Trophoblast cell (in vitro differentiated cells and primary cell): ENCODE data around the gene GLDC.

Source experiments
- DNase-seq, 2 donors: peaks; one replicate each; pipeline ENCODE4 v3.0.0-alpha.2; 2016
- H2AFZ ChIP-seq: 2 replicates; pipeline ENCODE4 v1.6.1; 2013; ENCODE audit warnings: low read length, moderate library complexity, mild to moderate bottlenecking; ENCODE audit not compliant: insufficient read depth, poor library complexity
- H2AK5ac ChIP-seq: 2 replicates; pipeline ENCODE4 v1.6.1; 2013; ENCODE audit warnings: mild to moderate bottlenecking, low read length
- H2BK120ac ChIP-seq: 2 replicates; pipeline ENCODE4 v1.6.1; 2013; ENCODE audit warnings: low read length, mild to moderate bottlenecking, moderate library complexity; ENCODE audit not compliant: insufficient read depth, poor library complexity
- H2BK12ac ChIP-seq: 2 replicates; pipeline ENCODE4 v1.6.1; 2013; ENCODE audit warnings: mild to moderate bottlenecking, low read length, moderate library complexity
- H2BK5ac ChIP-seq: 2 replicates; pipeline ENCODE4 v1.6.1; 2013; ENCODE audit warnings: low read length, low read depth, moderate library complexity, mild to moderate bottlenecking; ENCODE audit not compliant: poor library complexity
- H3K14ac ChIP-seq: 2 replicates; pipeline ENCODE4 v1.6.1; 2013; ENCODE audit warnings: mild to moderate bottlenecking, low read length
- H3K18ac ChIP-seq: 2 replicates; pipeline ENCODE4 v1.6.1; 2013; ENCODE audit warnings: mild to moderate bottlenecking, low read length
- H3K23ac ChIP-seq: 2 replicates; pipeline ENCODE4 v1.6.1; 2013; ENCODE audit warnings: low read length
- H3K27ac ChIP-seq: 2 replicates; pipeline ENCODE4 v1.5.1; 2013; ENCODE audit warnings: low read depth, mild to moderate bottlenecking, inconsistent platforms, low read length, moderate library complexity
- H3K27me3 ChIP-seq: 2 replicates; pipeline ENCODE4 v1.6.1; 2013; ENCODE audit warnings: inconsistent platforms, mild to moderate bottlenecking, low read length, moderate library complexity; ENCODE audit not compliant: insufficient read depth
- H3K36me3 ChIP-seq, 2 experiments: 1 replicate in 1 of 2; 2 replicates in 1 of 2; pipeline ENCODE4 v1.6.1; 2013; ENCODE audit warnings: low read length in 2 of 2, mild to moderate bottlenecking in 2 of 2, moderate library complexity in 1 of 2; ENCODE audit not compliant: insufficient read depth in 2 of 2, control insufficient read depth in 1 of 2
- H3K4ac ChIP-seq: 2 replicates; pipeline ENCODE4 v1.6.1; 2013; ENCODE audit warnings: low read depth, mild to moderate bottlenecking, low read length, moderate library complexity
- H3K4me1 ChIP-seq, 2 experiments: 1 replicate in 1 of 2; 2 replicates in 1 of 2; pipeline ENCODE4 v1.6.1; 2013; ENCODE audit warnings: low read length in 2 of 2, mild to moderate bottlenecking in 2 of 2, moderate library complexity in 1 of 2; ENCODE audit not compliant: insufficient read depth in 2 of 2, control insufficient read depth in 1 of 2
- H3K4me2 ChIP-seq: 2 replicates; pipeline ENCODE4 v1.6.1; 2013; ENCODE audit warnings: inconsistent platforms, mild to moderate bottlenecking, low read length, moderate library complexity
- H3K4me3 ChIP-seq: 2 replicates; pipeline ENCODE4 v1.5.1; 2013; ENCODE audit warnings: mild to moderate bottlenecking, low read depth, low read length, inconsistent platforms
- H3K79me1 ChIP-seq: one replicate; pipeline ENCODE4 v1.6.1; 2013; ENCODE audit warnings: low read length
- H3K79me2 ChIP-seq: 2 replicates; pipeline ENCODE4 v1.6.1; 2013; ENCODE audit warnings: low read length, mild to moderate bottlenecking; ENCODE audit not compliant: control insufficient read depth, insufficient read depth, poor library complexity
- H3K9ac ChIP-seq: 2 replicates; pipeline ENCODE4 v1.6.1; 2013; ENCODE audit warnings: mild to moderate bottlenecking, low read length
- H3K9me3 ChIP-seq: 2 replicates; pipeline ENCODE4 v1.6.1; 2013; ENCODE audit warnings: low read depth, mild to moderate bottlenecking, control low read depth, inconsistent platforms, low read length; ENCODE audit not compliant: insufficient read depth
- H4K12ac ChIP-seq: 2 replicates; pipeline ENCODE4 v1.6.1; 2013; ENCODE audit warnings: low read depth, mild to moderate bottlenecking, low read length, moderate library complexity
- H4K8ac ChIP-seq: 2 replicates; pipeline ENCODE4 v1.6.1; 2013; ENCODE audit warnings: low read depth, mild to moderate bottlenecking, low read length, moderate library complexity
- H4K91ac ChIP-seq: one replicate; pipeline ENCODE4 v1.6.1; 2013; ENCODE audit warnings: low read depth, mild to moderate bottlenecking, low read length, moderate library complexity
- WGBS: extraction: QIAGEN DNeasy Blood & Tissue Kit; methylation state at CpG from one replicate; pipeline ENCODE4 v1.1.7; 2013; ENCODE audit warnings: missing lambda C conversion rate; ENCODE audit not compliant: insufficient read length, insufficient coverage; ENCODE audit errors: extremely low coverage; 5-methylcytosine and 5-hydroxymethylcytosine counted together

Gene GLDC

GRCh38 chr9:6675268-6675667 is 29.7 kb upstream of the GLDC start:
- H3K14ac ChIP-seq: no peak overlapping the region
- H3K4me1 ChIP-seq: peaks cover 3% of the 10 kb centered on the region in 2 experiments
- H4K12ac ChIP-seq: no peak overlapping the region
- no peak overlapping the region for H3K9ac ChIP-seq
- no peaks in the 10 kb centered on the region for H3K36me3 ChIP-seq
- no peak overlapping the region for H3K4me3 ChIP-seq
- no peaks in the 10 kb centered on the region for H3K79me1 ChIP-seq
- H3K27ac ChIP-seq: no peak overlapping the region
- H2BK120ac ChIP-seq: no peak overlapping the region
- no peak overlapping the region for H4K91ac ChIP-seq
- H3K18ac ChIP-seq: no peak overlapping the region
- H4K8ac ChIP-seq: no peak overlapping the region
- no peak overlapping the region for H2BK12ac ChIP-seq
- H3K4me2 ChIP-seq: no peak overlapping the region
- H2AK5ac ChIP-seq: no peak overlapping the region
- no peaks in the 10 kb centered on the region for H3K9me3 ChIP-seq
- H3K79me2 ChIP-seq: no peaks in the 10 kb centered on the region
- no peak for DNase-seq
- H3K23ac ChIP-seq: no peak overlapping the region
- H2AFZ ChIP-seq: no peak overlapping the region
- no peaks in the 10 kb centered on the region for H3K27me3 ChIP-seq
- H2BK5ac ChIP-seq: no peak overlapping the region
- no CpG with 5 or more reads among the region's 4 CpGs for WGBS
- no peak overlapping the region for H3K4ac ChIP-seq

- Histone ChIP-seq H3K18ac (no peak overlapping the region), H3K4me1 (peaks cover 3% of the 10 kb centered on the region in 2 experiments), H3K23ac (no peak overlapping the region), H3K27ac (no peak overlapping the region), H3K4ac (no peak overlapping the region), H2BK12ac (no peak overlapping the region), H3K27me3 (no peaks in the 10 kb centered on the region), H3K9ac (no peak overlapping the region), H3K4me3 (no peak overlapping the region), H4K91ac (no peak overlapping the region), H2AK5ac (no peak overlapping the region), H4K8ac (no peak overlapping the region), H2BK5ac (no peak overlapping the region), H3K79me1 (no peaks in the 10 kb centered on the region), H2BK120ac (no peak overlapping the region), H3K79me2 (no peaks in the 10 kb centered on the region), H3K9me3 (no peaks in the 10 kb centered on the region), H3K36me3 (no peaks in the 10 kb centered on the region), H4K12ac (no peak overlapping the region), H2AFZ (no peak overlapping the region), H3K4me2 (no peak overlapping the region), H3K14ac (no peak overlapping the region)
- WGBS: no CpG with 5 or more reads among the region's 1 CpG
- DNase-seq: no peak
Observed at GRCh38 chr9:6673326-6674025, 27.9 kb upstream of the GLDC start.

- Histone ChIP-seq H3K4me3 (no peak overlapping the region), H4K12ac (no peak overlapping the region), H3K79me2 (no peaks in the 10 kb centered on the region), H3K4ac (no peak overlapping the region), H2BK120ac (no peak overlapping the region), H3K18ac (no peak overlapping the region), H3K14ac (no peak overlapping the region), H3K4me2 (no peak overlapping the region), H3K27me3 (no peaks in the 10 kb centered on the region), H3K27ac (no peak overlapping the region), H3K9me3 (no peaks in the 10 kb centered on the region), H3K9ac (no peak overlapping the region), H3K79me1 (no peaks in the 10 kb centered on the region), H4K91ac (no peak overlapping the region), H2AK5ac (no peak overlapping the region), H3K36me3 (no peaks in the 10 kb centered on the region), H3K4me1 (no peaks in the 10 kb centered on the region), H2AFZ (no peak overlapping the region), H2BK12ac (no peak overlapping the region), H4K8ac (no peak overlapping the region), H2BK5ac (no peak overlapping the region), H3K23ac (no peak overlapping the region)
- no peak for DNase-seq
- WGBS: no CpG with 5 or more reads among the region's 3 CpGs
Observed at GRCh38 chr9:6672118-6672517, 26.6 kb upstream of the GLDC start.

- H4K8ac ChIP-seq: no peak overlapping the region
- no peak overlapping the region for H2AK5ac ChIP-seq
- H3K27me3 ChIP-seq: no peaks in the 10 kb centered on the region
- no peak overlapping the region for H3K18ac ChIP-seq
- H3K4me1 ChIP-seq: no peaks in the 10 kb centered on the region
- no peak overlapping the region for H4K12ac ChIP-seq
- H4K91ac ChIP-seq: no peak overlapping the region
- peak overlapping the region; percentile 37 for H3K14ac ChIP-seq
- no peak overlapping the region for H3K4me3 ChIP-seq
- no peak overlapping the region for H3K4ac ChIP-seq
- H3K9me3 ChIP-seq: no peaks in the 10 kb centered on the region
- H3K9ac ChIP-seq: no peak overlapping the region
- no peak overlapping the region for H2AFZ ChIP-seq
- DNase-seq: no peak
- no peak overlapping the region for H3K4me2 ChIP-seq
- H2BK5ac ChIP-seq: no peak overlapping the region
- H3K79me1 ChIP-seq: no peaks in the 10 kb centered on the region
- no peak overlapping the region for H3K23ac ChIP-seq
- no peaks in the 10 kb centered on the region for H3K36me3 ChIP-seq
- H3K79me2 ChIP-seq: no peaks in the 10 kb centered on the region
- no peak overlapping the region for H2BK12ac ChIP-seq
- no CpG with 5 or more reads among the region's 4 CpGs for WGBS
- H3K27ac ChIP-seq: no peak overlapping the region
- no peak overlapping the region for H2BK120ac ChIP-seq
Observed at GRCh38 chr9:6671416-6671815, 25.9 kb upstream of the GLDC start.
